OCI-LY3 (cell line): ENCODE data around the gene GOLT1B.

Experiments used
- EZH2phosphoT487 ChIP-seq: fragments of 200-600 bp; shearing (Covaris generic); IDR thresholded peaks from 2 replicates; pipeline ENCODE4 v1.6.1; 2018; ENCODE audit warnings: antibody characterized with exemption, mixed run types, low read depth
- TF ChIP-seq, protein P1 (sequence below): fragments of 200-600, 300-600 bp; sonication (generic); IDR thresholded peaks from 2 replicates; pipeline ENCODE4 v1.5.1; 2014; ENCODE audit warnings: antibody characterized with exemption, low read length, low read depth

- TF ChIP-seq, protein P1, sequence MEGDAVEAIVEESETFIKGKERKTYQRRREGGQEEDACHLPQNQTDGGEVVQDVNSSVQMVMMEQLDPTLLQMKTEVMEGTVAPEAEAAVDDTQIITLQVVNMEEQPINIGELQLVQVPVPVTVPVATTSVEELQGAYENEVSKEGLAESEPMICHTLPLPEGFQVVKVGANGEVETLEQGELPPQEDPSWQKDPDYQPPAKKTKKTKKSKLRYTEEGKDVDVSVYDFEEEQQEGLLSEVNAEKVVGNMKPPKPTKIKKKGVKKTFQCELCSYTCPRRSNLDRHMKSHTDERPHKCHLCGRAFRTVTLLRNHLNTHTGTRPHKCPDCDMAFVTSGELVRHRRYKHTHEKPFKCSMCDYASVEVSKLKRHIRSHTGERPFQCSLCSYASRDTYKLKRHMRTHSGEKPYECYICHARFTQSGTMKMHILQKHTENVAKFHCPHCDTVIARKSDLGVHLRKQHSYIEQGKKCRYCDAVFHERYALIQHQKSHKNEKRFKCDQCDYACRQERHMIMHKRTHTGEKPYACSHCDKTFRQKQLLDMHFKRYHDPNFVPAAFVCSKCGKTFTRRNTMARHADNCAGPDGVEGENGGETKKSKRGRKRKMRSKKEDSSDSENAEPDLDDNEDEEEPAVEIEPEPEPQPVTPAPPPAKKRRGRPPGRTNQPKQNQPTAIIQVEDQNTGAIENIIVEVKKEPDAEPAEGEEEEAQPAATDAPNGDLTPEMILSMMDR, result no peak
- no peak for TF ChIP-seq EZH2phosphoT487
Measured at GRCh38 chr12:21502164-21502496, 541 bp downstream of the GOLT1B start.
